Activated naive CD4-positive, alpha-beta T cell treated with anti-CD3 and anti-CD28 coated beads, Interleukin-2, amount 50 U/mL, for 72 hours (primary cell): ENCODE results near the gene HOXD13. TPM values are rescaled to one million over a fixed set of nuclear protein-coding genes. Genes with fewer than 3 reads are reported as not detected.

Experiments used
- ATAC-seq, 2 donors: fragments of 150-1000 bp; cut with Tn5 transposase; 2 replicates each; pipeline ENCODE4 v1.10.0; 2021; ENCODE audit warnings: mild to moderate bottlenecking in 2 of 2, moderate library complexity in 2 of 2
- DNase-seq, 2 donors: peaks; one replicate each; pipeline ENCODE4 v3.0.0; 2021 to 2022; ENCODE audit warnings: low spot score in 2 of 2
- H3K27ac Mint-ChIP-seq, 2 donors: one replicate each; pipeline ENCODE4 v1.8.0; 2022; ENCODE audit warnings: mild to moderate bottlenecking in 2 of 2, mixed read lengths in 2 of 2
- H3K36me3 Mint-ChIP-seq, 2 donors: one replicate each; pipeline ENCODE4 v1.8.0; 2022; ENCODE audit warnings: mixed read lengths in 2 of 2
- H3K9me3 Mint-ChIP-seq, 2 donors: one replicate each; pipeline ENCODE4 v1.8.0; 2022; ENCODE audit warnings: mixed read lengths in 2 of 2
- total RNA-seq, 2 donors: library from RNA; stranded (reverse); gene quantifications; one replicate each; pipeline ENCODE4 v1.2.3, GENCODE V29; 2022

HOXD13 gene
- total RNA-seq, 2 donors from 2014 or later = not detected

- no peak for DNase-seq
- Mint-ChIP-seq H3K27ac (peak overlapping the region in 1 of 2 donors; percentile 70), H3K9me3 (peaks cover 6 to 22% of the 10 kb centered on the region in 2 donors), H3K36me3 (peaks cover 26 to 57% of the 10 kb centered on the region in 2 donors)
- ATAC-seq = no peak
Observed at GRCh38 chr2:176078541-176079284, 13.8 kb upstream of the HOXD13 start.

GRCh38 chr2:176079285-176079830, 13.2 kb upstream of the HOXD13 start:
- peaks cover 31 to 64% of the 10 kb centered on the region in 2 donors for H3K36me3 Mint-ChIP-seq
- peaks cover 6 to 23% of the 10 kb centered on the region in 2 donors for H3K9me3 Mint-ChIP-seq
- no peak for DNase-seq
- H3K27ac Mint-ChIP-seq = peak overlapping the region in 1 of 2 donors; percentile 70
- ATAC-seq = no peak

- ATAC-seq (peak in 1 of 2 donors; percentile 59), DNase-seq (no peak)
- H3K27ac Mint-ChIP-seq = peak overlapping the region in 1 of 2 donors; percentile 70
Observed at GRCh38 chr2:176079831-176080539, 12.5 kb upstream of the HOXD13 start.

GRCh38 chr2:176080540-176081375, 11.8 kb upstream of the HOXD13 start:
- peaks cover 31 to 59% of the 10 kb centered on the region in 2 donors for H3K36me3 Mint-ChIP-seq
- H3K9me3 Mint-ChIP-seq = peaks cover 4 to 19% of the 10 kb centered on the region in 2 donors
- H3K27ac Mint-ChIP-seq = peak overlapping the region in 1 of 2 donors; percentile 93
- DNase-seq (no peak), ATAC-seq (no peak)

More at GRCh38 chr2:176079831-176080539, 12.5 kb upstream of the HOXD13 start:
- peaks cover 6 to 23% of the 10 kb centered on the region in 2 donors for H3K9me3 Mint-ChIP-seq
- peaks cover 31 to 66% of the 10 kb centered on the region in 2 donors for H3K36me3 Mint-ChIP-seq

- peak overlapping the region in 1 of 2 donors; percentile 93 for H3K27ac Mint-ChIP-seq
- ATAC-seq = no peak
- DNase-seq = peak in 1 of 2 donors; percentile 3
Observed at GRCh38 chr2:176081376-176081836, 11.1 kb upstream of the HOXD13 start.

GRCh38 chr2:176081837-176082524, 10.5 kb upstream of the HOXD13 start:
- H3K36me3 Mint-ChIP-seq = peaks cover 31 to 57% of the 10 kb centered on the region in 2 donors
- DNase-seq (peak in 1 of 2 donors; percentile 27), ATAC-seq (no peak)
- peaks cover 0 to 13% of the 10 kb centered on the region in 2 donors for H3K9me3 Mint-ChIP-seq
- peak overlapping the region in 1 of 2 donors; percentile 95 for H3K27ac Mint-ChIP-seq

More at GRCh38 chr2:176081376-176081836, 11.1 kb upstream of the HOXD13 start:
- Mint-ChIP-seq H3K36me3 (peaks cover 31 to 55% of the 10 kb centered on the region in 2 donors), H3K9me3 (peaks cover 2 to 16% of the 10 kb centered on the region in 2 donors)

GRCh38 chr2:176082525-176082823, 10.0 kb upstream of the HOXD13 start:
- Mint-ChIP-seq H3K36me3 (peaks cover 31 to 62% of the 10 kb centered on the region in 2 donors), H3K27ac (peak overlapping the region in 1 of 2 donors; percentile 95), H3K9me3 (peaks cover 0 to 13% of the 10 kb centered on the region in 2 donors)
- DNase-seq = no peak
- no peak for ATAC-seq

- ATAC-seq (no peak), DNase-seq (peak in 1 of 2 donors; percentile 23)
- H3K27ac Mint-ChIP-seq = peak overlapping the region; percentile 62 to 91
- peaks cover 0 to 13% of the 10 kb centered on the region in 2 donors for H3K9me3 Mint-ChIP-seq
- peaks cover 31 to 64% of the 10 kb centered on the region in 2 donors for H3K36me3 Mint-ChIP-seq
Observed at GRCh38 chr2:176082824-176083751, 9.4 kb upstream of the HOXD13 start.

GRCh38 chr2:176083796-176084261, 8.7 kb upstream of the HOXD13 start, which contains the start of gene EVX2:
EVX2 (minus strand) TSS chr2:176083962; CDS start chr2:176083776, 186 bp downstream.
- H3K27ac Mint-ChIP-seq = peak within 1 kb of the TSS; percentile 62 to 91
- ATAC-seq = no peak

GRCh38 chr2:176084611-176085119, 7.9 kb upstream of the HOXD13 start:
- Mint-ChIP-seq H3K27ac (peak overlapping the region in 1 of 2 donors; percentile 88), H3K36me3 (peaks cover 20 to 59% of the 10 kb centered on the region in 2 donors), H3K9me3 (peaks cover 0 to 7% of the 10 kb centered on the region in 2 donors)
- no peak for ATAC-seq
- DNase-seq = peak in 1 of 2 donors; percentile 2

More at GRCh38 chr2:176083796-176084261, 8.7 kb upstream of the HOXD13 start, which contains the start of gene EVX2:
- peaks cover 0 to 13% of the 10 kb centered on the region in 2 donors for H3K9me3 Mint-ChIP-seq
- DNase-seq = peak in 1 of 2 donors; percentile 3
- peaks cover 24 to 61% of the 10 kb centered on the region in 2 donors for H3K36me3 Mint-ChIP-seq

GRCh38 chr2:176085120-176085788, 7.3 kb upstream of the HOXD13 start:
- Mint-ChIP-seq H3K27ac (peak overlapping the region in 1 of 2 donors; percentile 88), H3K36me3 (peaks cover 20 to 59% of the 10 kb centered on the region in 2 donors), H3K9me3 (peaks cover 0 to 7% of the 10 kb centered on the region in 2 donors)
- DNase-seq = no peak
- ATAC-seq = no peak

- no peak for ATAC-seq
- no peak for DNase-seq
- peaks cover 0 to 7% of the 10 kb centered on the region in 2 donors for H3K9me3 Mint-ChIP-seq
- H3K36me3 Mint-ChIP-seq = peaks cover 23 to 57% of the 10 kb centered on the region in 2 donors
- peak overlapping the region in 1 of 2 donors; percentile 84 for H3K27ac Mint-ChIP-seq
Observed at GRCh38 chr2:176085861-176086771, 6.4 kb upstream of the HOXD13 start.
